ENCODE results near the gene KIF26B.
A peak's percentile ranks its signal among the peaks of the same experiment; 100 is the strongest.

KIF26B gene

GRCh38 chr1:245133995-245134715, 20.6 kb upstream of the KIF26B start:
- TF ChIP-seq SUZ12 (IDR thresholded peaks at IDR 0.05; ENCODE audit: extremely low read depth, insufficient read depth, insufficient read length) (no peak), ZNF274 (IDR thresholded peaks at IDR 0.05; ENCODE audit: low read depth, low read length) (no peak), YY1 (IDR thresholded peaks at IDR 0.05; ENCODE audit: insufficient read depth, insufficient read length) (no peak)
- Histone ChIP-seq H3K36me3 (ENCODE audit: insufficient read depth, insufficient read length, low read length) (no peaks in the 10 kb centered on the region), H3K4me3 (ENCODE audit: insufficient read length, low read depth) (no peak overlapping the region), H3K9ac (ENCODE audit: insufficient read length, low read depth) (no peak overlapping the region), H3K27me3 (ENCODE audit: insufficient read depth, insufficient read length) (no peaks in the 10 kb centered on the region), H3K4me1 (ENCODE audit: insufficient read depth, insufficient read length) (no peaks in the 10 kb centered on the region), H3K9me3 (ENCODE audit: insufficient read depth, low read length) (no peaks in the 10 kb centered on the region)
- no peak for DNase-seq (ENCODE audit: low read depth, low spot score)

- Histone ChIP-seq H3K9ac (ENCODE audit: insufficient read length, low read depth) (no peak overlapping the region), H3K27me3 (ENCODE audit: insufficient read depth, insufficient read length) (no peaks in the 10 kb centered on the region), H3K4me1 (ENCODE audit: insufficient read depth, insufficient read length) (no peaks in the 10 kb centered on the region), H3K9me3 (ENCODE audit: insufficient read depth, low read length) (no peaks in the 10 kb centered on the region), H3K36me3 (ENCODE audit: insufficient read depth, insufficient read length, low read length) (no peaks in the 10 kb centered on the region), H3K4me3 (ENCODE audit: insufficient read length, low read depth) (no peak overlapping the region)
- TF ChIP-seq YY1 (IDR thresholded peaks at IDR 0.05; ENCODE audit: insufficient read depth, insufficient read length) = no peak
- TF ChIP-seq SUZ12 (IDR thresholded peaks at IDR 0.05; ENCODE audit: extremely low read depth, insufficient read depth, insufficient read length) = no peak
- TF ChIP-seq ZNF274 (IDR thresholded peaks at IDR 0.05; ENCODE audit: low read depth, low read length) = no peak
- DNase-seq (ENCODE audit: low read depth, low spot score) = no peak
These were observed 12.5 kb upstream of the KIF26B start for GRCh38 chr1:245142171-245142798.

GRCh38 chr1:245142976-245143375, 11.8 kb upstream of the KIF26B start:
- no peaks in the 10 kb centered on the region for H3K27me3 ChIP-seq (ENCODE audit: insufficient read depth, insufficient read length)

GRCh38 chr1:245143849-245144248, 10.9 kb upstream of the KIF26B start:
- H3K36me3 ChIP-seq (ENCODE audit: insufficient read depth, insufficient read length, low read length) = no peaks in the 10 kb centered on the region
- H3K9me3 ChIP-seq (ENCODE audit: insufficient read depth, low read length) = no peaks in the 10 kb centered on the region
- H3K9ac ChIP-seq (ENCODE audit: insufficient read length, low read depth) = no peak overlapping the region
- DNase-seq (ENCODE audit: low read depth, low spot score) = no peak
- no peaks in the 10 kb centered on the region for H3K4me1 ChIP-seq (ENCODE audit: insufficient read depth, insufficient read length)
- TF ChIP-seq YY1 (IDR thresholded peaks at IDR 0.05; ENCODE audit: insufficient read depth, insufficient read length) (no peak), SUZ12 (IDR thresholded peaks at IDR 0.05; ENCODE audit: extremely low read depth, insufficient read depth, insufficient read length) (no peak), ZNF274 (IDR thresholded peaks at IDR 0.05; ENCODE audit: low read depth, low read length) (no peak)
- no peak overlapping the region for H3K4me3 ChIP-seq (ENCODE audit: insufficient read length, low read depth)
- no peaks in the 10 kb centered on the region for H3K27me3 ChIP-seq (ENCODE audit: insufficient read depth, insufficient read length)

More at GRCh38 chr1:245142976-245143375, 11.8 kb upstream of the KIF26B start:
- Histone ChIP-seq H3K9me3 (ENCODE audit: insufficient read depth, low read length) (no peaks in the 10 kb centered on the region), H3K36me3 (ENCODE audit: insufficient read depth, insufficient read length, low read length) (no peaks in the 10 kb centered on the region), H3K9ac (ENCODE audit: insufficient read length, low read depth) (no peak overlapping the region), H3K4me3 (ENCODE audit: insufficient read length, low read depth) (no peak overlapping the region), H3K4me1 (ENCODE audit: insufficient read depth, insufficient read length) (no peaks in the 10 kb centered on the region)
- DNase-seq (ENCODE audit: low read depth, low spot score) = no peak
- TF ChIP-seq YY1 (IDR thresholded peaks at IDR 0.05; ENCODE audit: insufficient read depth, insufficient read length) (no peak), SUZ12 (IDR thresholded peaks at IDR 0.05; ENCODE audit: extremely low read depth, insufficient read depth, insufficient read length) (no peak), ZNF274 (IDR thresholded peaks at IDR 0.05; ENCODE audit: low read depth, low read length) (no peak)

- H3K9ac ChIP-seq (ENCODE audit: insufficient read length, low read depth) = no peak overlapping the region
- DNase-seq (ENCODE audit: low read depth, low spot score) = no peak
- H3K36me3 ChIP-seq (ENCODE audit: insufficient read depth, insufficient read length, low read length) = no peaks in the 10 kb centered on the region
- H3K4me3 ChIP-seq (ENCODE audit: insufficient read length, low read depth) = no peak overlapping the region
- H3K4me1 ChIP-seq (ENCODE audit: insufficient read depth, insufficient read length) = no peaks in the 10 kb centered on the region
- TF ChIP-seq YY1 (IDR thresholded peaks at IDR 0.05; ENCODE audit: insufficient read depth, insufficient read length) (no peak), ZNF274 (IDR thresholded peaks at IDR 0.05; ENCODE audit: low read depth, low read length) (no peak)
- H3K9me3 ChIP-seq (ENCODE audit: insufficient read depth, low read length) = no peaks in the 10 kb centered on the region
- H3K27me3 ChIP-seq (ENCODE audit: insufficient read depth, insufficient read length) = peaks cover 3% of the 10 kb centered on the region
These were observed 6.7 kb upstream of the KIF26B start for GRCh38 chr1:245148069-245148468.

- no peak for DNase-seq (ENCODE audit: low read depth, low spot score)
- H3K27me3 ChIP-seq (ENCODE audit: insufficient read depth, insufficient read length) = peaks cover 11% of the 10 kb centered on the region
- H3K36me3 ChIP-seq (ENCODE audit: insufficient read depth, insufficient read length, low read length) = no peaks in the 10 kb centered on the region
- H3K9me3 ChIP-seq (ENCODE audit: insufficient read depth, low read length) = no peaks in the 10 kb centered on the region
- peaks cover 4% of the 10 kb centered on the region for H3K4me1 ChIP-seq (ENCODE audit: insufficient read depth, insufficient read length)
- no peak for TF ChIP-seq ZNF274 (IDR thresholded peaks at IDR 0.05; ENCODE audit: low read depth, low read length)
- TF ChIP-seq YY1 (IDR thresholded peaks at IDR 0.05; ENCODE audit: insufficient read depth, insufficient read length) = no peak
- no peak for TF ChIP-seq SUZ12 (IDR thresholded peaks at IDR 0.05; ENCODE audit: extremely low read depth, insufficient read depth, insufficient read length)
- H3K9ac ChIP-seq (ENCODE audit: insufficient read length, low read depth) = no peak overlapping the region
- no peak overlapping the region for H3K4me3 ChIP-seq (ENCODE audit: insufficient read length, low read depth)
These were observed 5.9 kb upstream of the KIF26B start for GRCh38 chr1:245148861-245149260.

- H3K4me3 ChIP-seq (ENCODE audit: insufficient read length, low read depth) = peak overlapping the region; percentile 77
- H3K4me1 ChIP-seq (ENCODE audit: insufficient read depth, insufficient read length) = peaks cover 4% of the 10 kb centered on the region
- peak; percentile 87 for DNase-seq (ENCODE audit: low read depth, low spot score)
- H3K36me3 ChIP-seq (ENCODE audit: insufficient read depth, insufficient read length, low read length) = peaks cover 2% of the 10 kb centered on the region
- H3K27me3 ChIP-seq (ENCODE audit: insufficient read depth, insufficient read length) = peaks cover 41% of the 10 kb centered on the region
- peak overlapping the region; percentile 79 for H3K9ac ChIP-seq (ENCODE audit: insufficient read length, low read depth)
- TF ChIP-seq ZNF274 (IDR thresholded peaks at IDR 0.05; ENCODE audit: low read depth, low read length) (no peak), SUZ12 (IDR thresholded peaks at IDR 0.05; ENCODE audit: extremely low read depth, insufficient read depth, insufficient read length) (no peak), YY1 (IDR thresholded peaks at IDR 0.05; ENCODE audit: insufficient read depth, insufficient read length) (no peak)
- peaks cover 5% of the 10 kb centered on the region for H3K9me3 ChIP-seq (ENCODE audit: insufficient read depth, low read length)
These were observed 1.7 kb upstream of the KIF26B start for GRCh38 chr1:245153081-245153551.

Measured in NT2/D1 (cell line).